NCI-H1092 (cell line): Measurements from ENCODE around the gene OR4A15.

Experiments
- DNase-seq: peaks from one replicate; lab custom pipeline; 2025; lab: John Stamatoyannopoulos, UW

OR4A15 gene

GRCh38 chr11:55367674-55368073 lies at the start of gene OR4A15:
TSS of gene OR4A15 (plus strand) at chr11:55367974. CDS start at chr11:55367974, 0 bp downstream.
- DNase-seq, result no peak

GRCh38 chr11:55324500-55324899 lies 43.3 kb upstream of the OR4A15 start:
- no peak for DNase-seq

GRCh38 chr11:55342901-55343300 lies 24.9 kb upstream of the OR4A15 start, which contains the start of gene OR4A16:
TSS of gene OR4A16 (plus strand) at chr11:55343201. CDS start at chr11:55343201, 0 bp downstream.
- no peak for DNase-seq

- DNase-seq, result no peak
These were observed 22.5 kb upstream of the OR4A15 start for GRCh38 chr11:55345306-55345705.

- no peak for DNase-seq
These were observed 18.7 kb upstream of the OR4A15 start for GRCh38 chr11:55349032-55349431.

- DNase-seq, result no peak
These were observed 10.1 kb upstream of the OR4A15 start for GRCh38 chr11:55357560-55358184.

- DNase-seq, result no peak
These were observed 33.2 kb downstream of the OR4A15 start for GRCh38 chr11:55401011-55401410.
